A204.1 (cell line): Measurements from ENCODE around the gene RTN4.

Experiments
- FAIRE-seq: peaks from 2 replicates; lab custom pipeline; 2012; peaks lifted over from hg19 to GRCh38; lab: Jason Lieb, UNC

The RTN4 gene

GRCh38 chr2:54968561-54969218, 81.6 kb downstream of the RTN4 start:
- no peak for FAIRE-seq

GRCh38 chr2:54967759-54968365, 82.4 kb downstream of the RTN4 start:
- FAIRE-seq, result no peak

GRCh38 chr2:54967269-54967668, 83.0 kb downstream of the RTN4 start:
- no peak for FAIRE-seq

GRCh38 chr2:54966837-54967236, 83.4 kb downstream of the RTN4 start:
- FAIRE-seq, result no peak

GRCh38 chr2:54966165-54966832, 84.0 kb downstream of the RTN4 start:
- FAIRE-seq, result no peak

- no peak for FAIRE-seq
Observed at GRCh38 chr2:54965425-54965824, 84.8 kb downstream of the RTN4 start.

GRCh38 chr2:54964816-54965215, 85.4 kb downstream of the RTN4 start:
- no peak for FAIRE-seq

GRCh38 chr2:54964271-54964670, 86.0 kb downstream of the RTN4 start:
- no peak for FAIRE-seq

GRCh38 chr2:54963476-54963875, 86.8 kb downstream of the RTN4 start:
- no peak for FAIRE-seq

GRCh38 chr2:54962935-54963440, 87.3 kb downstream of the RTN4 start:
- FAIRE-seq, result no peak

GRCh38 chr2:54962511-54962910, 87.7 kb downstream of the RTN4 start:
- no peak for FAIRE-seq

- no peak for FAIRE-seq
Observed at GRCh38 chr2:54960164-54960563, 90.1 kb downstream of the RTN4 start.

GRCh38 chr2:54958717-54959371, 91.4 kb downstream of the RTN4 start:
- FAIRE-seq, result no peak

- FAIRE-seq, result no peak
Observed at GRCh38 chr2:54957321-54957999, 92.8 kb downstream of the RTN4 start.

- no peak for FAIRE-seq
Observed at GRCh38 chr2:54956111-54956627, 94.1 kb downstream of the RTN4 start.

GRCh38 chr2:54955358-54956110, 94.7 kb downstream of the RTN4 start:
- no peak for FAIRE-seq

GRCh38 chr2:54954705-54955357, 95.4 kb downstream of the RTN4 start:
- FAIRE-seq, result no peak

- FAIRE-seq, result no peak
Observed at GRCh38 chr2:54954158-54954557, 96.1 kb downstream of the RTN4 start.

- no peak for FAIRE-seq
Observed at GRCh38 chr2:54952978-54953456, 97.2 kb downstream of the RTN4 start.

GRCh38 chr2:54952425-54952824, 97.8 kb downstream of the RTN4 start:
- no peak for FAIRE-seq

GRCh38 chr2:54950811-54951210, 99.4 kb downstream of the RTN4 start:
- no peak for FAIRE-seq
